Stimulated activated CD8-positive, alpha-beta memory T cell treated with anti-CD3 and anti-CD28 coated beads, Interleukin-4, amount 100 ng/mL, for 1 hour (primary cell): ENCODE measurements around the gene MT1M.
A peak's percentile ranks its signal among the peaks of the same experiment; 100 is the strongest.
"Not testable (repeated sequence)": the region's sequence is repeated elsewhere in the genome, so short reads cannot be mapped to it uniquely, and the experiment has no call there.

Source experiments
- DNase-seq, 2 donors: peaks; one replicate each; pipeline ENCODE4 v3.0.0-alpha.2; 2020; ENCODE audit warnings: low read depth in 2 of 2, low spot score in 1 of 2

Gene MT1M

DNA sequence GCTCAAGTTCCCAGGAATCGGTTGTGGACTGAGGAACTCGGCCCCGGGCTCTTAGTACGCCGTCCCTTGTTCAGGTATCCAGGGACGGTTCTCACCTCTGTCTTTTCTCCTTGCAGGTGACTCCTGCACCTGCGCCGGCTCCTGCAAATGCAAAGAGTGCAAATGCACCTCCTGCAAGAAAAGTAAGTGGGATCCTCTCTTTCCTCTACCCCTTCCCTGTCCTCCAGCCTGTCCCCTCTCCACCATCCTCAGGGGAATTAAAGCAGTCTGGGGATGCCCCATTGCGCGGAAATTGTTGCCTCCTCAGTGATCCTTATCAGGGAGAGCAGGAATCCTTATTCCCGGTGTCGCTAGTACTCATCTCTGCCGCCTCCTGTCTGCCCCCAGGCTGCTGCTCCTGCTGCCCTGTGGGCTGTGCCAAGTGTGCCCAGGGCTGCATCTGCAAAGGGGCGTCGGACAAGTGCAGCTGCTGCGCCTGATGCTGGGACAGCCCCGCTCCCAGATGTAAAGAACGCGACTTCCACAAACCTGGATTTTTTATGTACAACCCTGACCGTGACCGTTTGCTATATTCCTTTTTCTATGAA, 23.5 kb upstream of the MT1M start:
- no peak for DNase-seq

DNA sequence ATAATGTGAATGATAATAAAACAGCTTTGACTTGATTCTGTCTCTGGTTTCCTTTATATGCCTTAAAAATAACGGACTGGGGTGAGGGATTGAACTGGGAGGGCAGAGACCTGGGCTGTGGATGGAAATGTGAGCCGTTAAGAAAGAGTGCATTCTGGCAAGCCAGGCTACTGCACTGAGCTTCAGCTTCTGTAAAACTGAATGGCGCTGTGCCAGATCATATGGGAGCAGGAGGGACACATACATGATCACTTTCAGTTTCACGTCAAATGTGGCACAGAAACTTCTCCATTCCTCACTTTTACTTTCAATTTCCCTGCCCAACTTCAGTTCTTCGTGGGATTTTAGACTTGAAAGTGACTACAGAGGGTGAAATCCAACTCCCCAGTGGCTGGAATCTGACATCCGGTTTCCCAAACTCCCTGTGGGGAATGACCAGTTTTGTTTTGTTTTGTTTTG, 23.0 kb upstream of the MT1M start:
- peak; percentile 31 to 37 for DNase-seq

DNA sequence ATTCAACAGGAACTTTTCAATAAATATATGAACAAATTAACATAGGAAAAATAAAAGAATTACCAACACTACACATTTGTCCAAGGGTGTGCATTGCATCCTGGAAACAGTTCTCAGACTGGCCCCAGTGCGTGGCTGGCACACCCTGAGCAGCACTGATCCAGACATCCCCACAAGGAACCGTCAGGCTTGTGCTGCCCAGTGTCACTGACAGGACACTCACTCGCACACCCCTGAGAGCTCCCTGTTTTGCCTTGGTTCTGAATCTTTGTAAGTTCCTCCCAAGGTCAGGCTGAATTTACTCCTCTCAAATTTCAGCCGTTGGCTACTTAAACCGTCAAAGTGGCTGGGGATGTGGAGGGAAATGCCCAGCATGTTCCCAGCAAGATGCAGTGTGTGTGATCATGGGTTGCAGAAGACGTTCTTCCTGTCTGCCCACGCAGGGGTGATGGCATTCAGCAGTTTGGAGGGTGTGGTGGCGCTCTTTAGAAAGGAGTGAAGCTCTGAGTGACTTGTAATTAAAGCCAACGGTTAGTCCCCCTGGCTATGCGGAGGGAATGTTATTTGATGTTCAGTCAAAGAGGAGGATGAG, 22.3 kb upstream of the MT1M start:
- peak in 1 of 2 donors; percentile 46 for DNase-seq

DNA sequence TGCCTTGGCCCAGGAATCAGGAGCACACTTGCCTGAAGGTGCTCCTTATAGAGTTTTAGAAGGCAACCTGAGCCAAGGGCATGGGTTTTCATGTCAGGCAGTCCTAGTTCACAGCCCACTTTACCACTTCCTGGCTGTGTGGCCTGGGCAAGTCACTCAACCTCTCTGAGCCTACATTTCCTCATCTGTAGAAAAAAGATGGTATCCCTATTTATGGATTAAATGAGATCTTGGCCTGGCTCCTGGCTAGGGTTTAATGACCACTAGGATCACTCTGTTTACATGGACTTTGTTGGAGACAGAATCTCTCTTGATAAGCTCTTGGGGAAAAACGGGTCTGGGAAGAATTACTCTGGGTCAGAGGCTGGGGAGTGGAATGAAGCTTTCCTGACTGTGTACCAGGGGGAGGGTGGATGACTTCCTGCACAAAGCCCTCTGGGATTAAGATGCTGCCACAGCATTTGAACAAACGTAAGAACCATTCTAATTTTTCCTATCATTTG, 21.8 kb upstream of the MT1M start:
- no peak for DNase-seq

DNA sequence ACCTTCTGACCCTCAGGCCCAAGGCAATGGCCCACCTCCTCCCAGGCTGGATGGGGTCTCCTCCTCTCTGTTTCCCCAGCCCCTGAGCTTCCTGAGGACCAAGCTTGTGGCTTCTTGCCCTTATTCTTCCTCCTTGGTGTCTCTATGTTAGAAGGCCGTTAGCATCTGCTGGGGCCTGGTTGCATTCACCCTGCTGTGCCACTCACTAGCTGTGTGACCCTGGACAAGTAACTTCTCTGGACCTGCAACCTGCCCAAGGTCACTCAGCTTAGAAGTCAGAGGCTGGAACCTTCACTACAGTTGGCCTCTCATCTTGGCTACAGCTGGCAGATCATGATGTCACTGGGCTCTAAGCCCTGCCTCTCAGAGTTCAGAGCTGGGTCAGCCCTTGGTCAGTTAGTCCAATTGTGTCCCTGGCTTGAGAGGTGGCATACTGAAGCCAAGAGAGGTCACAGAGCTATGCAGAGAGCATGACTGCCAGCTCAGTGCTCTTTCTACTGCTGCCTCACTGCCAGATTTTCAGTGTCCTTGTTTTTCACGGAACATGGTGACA, 21.1 kb upstream of the MT1M start:
- DNase-seq, result no peak

DNA sequence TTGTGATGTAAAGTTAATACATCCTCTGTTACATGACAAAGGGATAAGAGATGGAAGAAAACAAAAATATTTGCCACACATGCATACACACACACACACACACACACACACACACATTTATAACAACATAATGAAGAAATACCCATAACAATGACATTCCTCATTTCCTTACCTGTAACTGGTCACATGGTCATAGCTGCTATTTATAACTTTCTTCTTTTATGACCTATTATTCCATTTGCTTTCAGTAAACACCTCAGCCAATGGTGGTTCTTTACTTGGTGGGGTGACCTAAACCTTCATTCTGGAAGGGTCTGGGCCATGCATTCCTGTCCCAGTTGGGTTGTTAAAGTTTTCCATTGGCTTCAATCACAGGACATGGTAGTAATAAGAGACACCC, 18.8 kb upstream of the MT1M start:
- no peak for DNase-seq

DNA sequence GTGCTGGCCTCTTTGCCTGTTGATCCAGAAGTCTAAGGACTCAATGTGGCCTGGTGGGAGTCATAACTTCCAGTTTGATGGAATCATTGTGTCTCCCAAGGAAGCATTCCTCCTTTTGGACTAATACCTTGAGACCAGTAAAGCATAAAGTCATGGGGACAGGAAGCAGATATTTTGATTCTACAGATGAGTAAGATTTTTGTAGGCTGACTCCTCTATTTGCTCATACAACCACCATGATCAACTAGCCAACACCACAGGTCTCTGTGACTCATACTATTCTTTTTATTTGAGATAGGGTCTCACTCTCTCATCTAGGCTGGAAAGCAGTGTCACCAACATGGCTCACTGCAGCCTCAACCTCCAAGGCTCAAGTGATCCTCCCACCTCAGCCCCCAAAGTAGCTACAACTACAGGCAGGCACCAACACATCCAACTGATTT, 17.9 kb upstream of the MT1M start:
- no peak for DNase-seq

DNA sequence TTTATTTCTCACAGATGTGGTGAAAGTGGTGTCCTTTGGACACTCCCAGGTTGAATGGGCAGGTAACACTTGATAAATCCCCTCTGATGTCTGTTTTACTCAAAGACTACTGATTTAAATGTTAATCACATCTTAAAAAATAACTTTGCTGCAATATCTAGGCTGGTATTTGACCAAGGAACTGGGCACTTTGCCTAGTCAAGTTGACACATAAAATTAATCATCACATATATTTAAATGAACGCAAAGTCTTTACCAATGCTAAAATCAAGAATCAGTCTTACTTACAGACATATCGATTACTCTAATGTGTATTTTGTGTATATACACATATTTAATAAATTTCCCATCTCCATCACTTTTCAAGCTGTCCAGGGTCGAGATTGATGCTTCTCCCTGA, 17.1 kb upstream of the MT1M start:
- no peak for DNase-seq

DNA sequence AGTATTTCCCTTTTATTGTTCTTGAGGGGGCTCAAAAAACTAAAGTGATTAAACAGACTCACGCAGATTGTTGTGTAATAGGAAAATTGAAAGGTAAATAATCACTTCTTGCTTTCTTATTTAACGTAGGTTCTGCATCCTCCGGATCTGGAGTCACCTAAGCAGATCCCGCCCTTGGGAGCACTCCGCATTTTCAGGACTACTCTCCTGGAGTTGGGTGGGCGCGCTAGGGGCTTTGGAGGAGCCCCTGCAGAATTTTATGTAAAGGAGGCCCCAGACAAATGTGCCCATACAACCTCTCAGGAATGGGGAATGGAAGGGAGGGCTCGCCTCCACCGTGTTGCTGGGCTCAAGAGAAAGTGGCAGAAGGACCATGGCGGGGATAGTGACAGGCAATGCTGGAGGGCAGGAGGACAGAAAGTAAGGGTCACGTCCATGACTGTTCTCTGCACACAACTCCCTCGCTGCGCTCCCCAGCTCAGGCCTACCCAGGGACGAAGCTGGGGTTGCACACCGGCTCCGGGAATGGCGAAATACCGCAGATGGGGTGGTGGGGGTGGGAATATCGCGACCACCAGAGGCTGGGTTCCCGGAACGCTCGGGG, 15.7 kb upstream of the MT1M start:
- DNase-seq, result no peak

DNA sequence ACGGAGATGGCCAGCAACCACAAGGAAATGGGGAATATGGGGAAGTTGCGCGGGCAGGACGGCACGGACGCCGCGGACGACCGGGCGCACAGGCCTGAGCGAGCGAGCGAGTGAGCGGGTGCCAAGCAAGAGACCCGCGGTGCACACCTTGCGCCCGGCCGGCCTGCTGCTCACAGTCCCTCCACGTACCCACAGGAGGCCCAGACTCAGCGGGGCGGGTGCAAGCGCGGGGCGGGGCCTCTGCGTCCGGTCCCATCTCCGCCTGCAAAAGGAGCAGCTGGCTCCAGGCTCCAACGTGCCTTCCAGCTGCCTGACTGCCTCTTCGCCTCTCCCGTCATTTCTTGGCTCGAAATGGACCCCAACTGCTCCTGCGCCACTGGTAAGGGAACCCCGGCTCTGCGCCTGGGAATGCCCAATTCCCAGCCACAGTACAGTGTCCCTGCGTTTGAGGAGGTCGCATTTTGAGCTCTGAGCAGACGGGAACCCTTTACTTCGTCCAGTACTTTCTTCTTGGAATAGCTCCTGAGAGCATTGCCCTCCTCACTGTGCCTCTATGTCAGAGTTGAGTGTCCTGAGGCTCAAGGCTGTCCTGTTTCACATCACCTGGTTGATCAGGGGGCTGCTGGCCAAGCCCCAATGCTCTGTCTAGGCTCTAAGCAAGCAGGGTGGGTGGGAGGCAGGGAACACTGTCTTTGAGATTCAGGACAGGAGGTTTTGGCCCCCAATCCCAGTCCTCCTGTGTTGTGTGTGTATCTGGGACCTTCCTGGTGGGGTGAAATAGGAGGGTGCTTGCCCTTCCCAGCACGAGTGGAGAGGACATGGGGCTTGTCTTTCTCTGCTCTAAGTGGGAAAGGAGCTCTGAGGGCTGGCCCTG, 15.0 kb upstream of the MT1M start:
- no peak for DNase-seq

DNA sequence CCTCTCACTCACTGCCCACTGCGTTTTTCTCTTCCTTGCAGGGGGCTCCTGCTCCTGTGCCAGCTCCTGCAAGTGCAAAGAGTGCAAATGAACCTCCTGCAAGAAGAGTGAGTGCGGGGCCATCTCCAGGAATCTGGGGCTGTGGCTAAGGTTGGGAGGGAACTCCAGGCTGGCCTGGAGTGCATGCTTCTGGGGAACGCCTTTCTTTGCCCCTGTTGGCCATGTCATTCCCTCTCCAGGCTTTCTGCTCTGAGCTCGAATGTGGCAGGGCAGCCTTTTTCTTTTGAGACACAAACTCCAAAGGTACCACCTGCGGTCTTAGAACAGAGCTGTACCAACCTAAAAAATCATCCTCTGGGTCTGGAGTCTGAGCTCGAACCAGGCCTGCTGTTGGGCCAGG, 14.3 kb upstream of the MT1M start:
- DNase-seq, result no peak

DNA sequence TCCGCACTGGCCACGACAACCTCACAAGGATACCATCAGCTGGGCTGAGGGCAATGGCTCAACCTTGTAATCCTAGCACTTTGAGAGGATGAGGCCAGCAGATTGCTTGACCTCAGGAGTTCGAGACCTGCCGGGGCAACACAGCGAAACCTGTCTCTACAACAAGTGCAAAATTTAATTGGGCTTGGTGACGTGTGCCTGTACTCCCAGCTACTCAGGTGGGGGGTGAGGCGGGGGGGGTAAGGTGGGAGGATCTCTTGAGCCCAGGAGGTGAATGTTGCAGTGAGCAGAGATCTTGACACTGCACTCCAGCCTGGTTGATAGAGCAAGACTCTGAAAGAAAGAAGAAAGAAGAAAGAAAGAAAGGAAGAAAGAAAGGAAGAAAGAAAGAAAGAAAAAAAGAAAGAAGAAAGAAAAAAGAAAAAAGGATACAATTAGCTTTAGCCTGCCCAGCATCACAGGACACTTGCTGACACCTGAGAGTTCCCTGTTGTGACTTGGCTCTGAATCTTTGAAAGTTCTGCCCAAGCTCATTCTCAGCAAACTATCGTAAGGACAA, 12.0 kb upstream of the MT1M start:
- no peak for DNase-seq

DNA sequence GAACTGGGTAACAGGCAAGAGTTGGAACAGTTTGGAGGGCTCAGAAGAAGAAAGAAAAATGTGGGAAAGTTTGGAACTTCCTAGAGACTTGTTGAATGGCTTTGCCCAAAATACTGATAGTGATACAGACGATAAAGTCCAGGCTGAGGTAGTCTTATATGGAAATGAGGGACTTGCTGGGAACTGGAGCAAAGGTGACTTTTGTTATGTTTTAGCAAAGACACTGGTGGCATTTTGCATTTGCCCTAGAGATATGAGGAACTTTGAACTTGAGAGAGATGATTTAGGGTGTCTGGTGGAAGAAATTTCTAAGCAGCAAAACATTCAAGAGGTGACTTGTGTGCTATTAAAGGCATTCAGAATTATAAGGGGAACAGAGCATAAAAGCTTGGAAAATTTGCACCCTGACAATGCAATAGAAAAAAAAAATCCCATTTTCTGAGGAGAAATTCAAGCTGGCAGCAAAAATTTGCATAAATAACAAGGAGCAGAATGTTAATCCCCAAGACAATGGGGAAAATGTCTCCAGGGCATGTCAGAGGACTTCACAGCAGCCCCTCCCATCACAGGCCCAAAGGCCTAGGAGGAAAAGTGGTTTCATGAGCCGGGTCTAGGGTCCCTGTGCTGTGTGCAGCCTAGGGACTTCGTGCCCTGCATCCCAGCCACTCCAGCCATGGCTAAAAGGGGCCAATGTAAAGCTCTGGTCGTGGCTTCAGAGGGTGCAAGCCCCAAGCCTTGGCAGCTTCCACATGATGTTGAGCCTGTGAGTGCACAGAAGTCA, 10.6 kb upstream of the MT1M start:
- not testable (repeated sequence) for DNase-seq

DNA sequence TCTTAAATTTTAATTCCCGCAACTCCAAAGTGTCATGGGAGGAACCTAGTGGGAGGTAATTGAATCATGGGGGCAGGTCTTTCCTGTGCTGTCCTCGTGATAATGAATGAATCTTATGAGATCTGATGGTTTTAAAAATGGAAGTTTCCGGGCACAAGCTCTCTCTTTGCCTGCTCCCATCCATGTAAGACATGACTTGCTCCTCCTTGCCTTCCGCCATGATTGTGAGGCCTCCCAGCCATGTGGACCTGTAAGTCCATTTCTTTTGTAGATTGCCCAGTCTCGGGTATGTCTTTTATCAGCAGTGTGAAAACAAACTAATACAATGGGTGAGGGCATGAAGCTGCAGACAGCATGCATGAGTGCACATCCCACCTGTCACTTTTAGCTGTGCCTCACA, 9.3 kb upstream of the MT1M start:
- DNase-seq, result not testable (repeated sequence)

DNA sequence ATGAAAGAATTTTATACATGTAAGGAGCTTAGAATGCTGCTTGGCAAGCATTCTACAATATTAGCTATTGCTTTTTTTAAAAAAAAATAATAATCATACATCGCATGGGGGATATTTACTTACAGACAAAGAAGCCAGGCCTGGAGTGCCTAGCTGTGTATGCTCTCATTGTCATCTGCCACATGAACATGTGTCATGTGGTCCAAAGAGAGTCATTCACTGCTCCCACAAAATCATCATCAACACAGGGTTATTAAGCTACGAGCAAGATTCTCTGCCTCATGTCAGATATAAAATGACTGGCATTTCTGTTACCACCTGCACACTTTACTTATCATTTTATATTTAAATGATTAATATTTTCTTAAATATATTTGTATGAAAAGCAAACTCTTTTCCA, 8.8 kb upstream of the MT1M start:
- DNase-seq, result no peak

DNA sequence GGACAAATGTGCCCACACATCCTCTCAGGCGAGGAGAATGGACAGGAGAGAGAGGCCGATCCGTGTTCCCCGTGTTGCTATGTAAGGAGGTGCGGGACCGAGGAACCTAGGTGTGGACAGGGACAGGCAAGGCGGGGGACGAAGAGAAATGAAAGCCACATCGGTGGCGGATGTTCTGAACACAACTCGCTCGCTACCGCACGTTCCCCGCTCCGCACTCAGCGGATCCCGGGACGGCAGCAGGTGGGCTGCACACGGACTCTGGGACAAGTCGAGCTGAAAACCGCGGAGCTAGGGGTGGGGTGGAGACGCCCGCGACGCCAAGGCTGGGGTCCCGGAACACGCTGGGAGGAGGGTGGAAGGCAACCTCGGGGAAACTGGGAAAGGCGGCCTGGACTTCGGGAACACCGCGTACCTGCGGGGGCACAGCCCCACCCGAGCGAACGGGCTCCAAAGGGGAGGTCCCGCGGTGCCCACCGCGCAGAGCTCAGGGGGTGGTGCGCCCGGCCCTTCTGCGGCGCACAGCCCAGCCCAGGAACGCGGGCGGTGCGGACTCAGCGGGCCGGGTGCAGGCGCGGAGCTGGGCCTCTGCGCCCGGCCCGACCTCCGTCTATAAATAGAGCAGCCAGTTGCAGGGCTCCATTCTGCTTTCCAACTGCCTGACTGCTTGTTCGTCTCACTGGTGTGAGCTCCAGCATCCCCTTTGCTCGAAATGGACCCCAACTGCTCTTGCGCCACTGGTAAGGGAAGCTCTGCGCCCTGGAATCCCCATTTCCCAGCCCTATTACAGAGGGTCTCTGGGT, 7.1 kb upstream of the MT1M start, which contains the start of gene MT1E:
MT1E (plus strand) TSS at position 642 of the 803 bp plus-strand sequence; CDS start at position 713, 71 bp downstream.
- no peak for DNase-seq

DNA sequence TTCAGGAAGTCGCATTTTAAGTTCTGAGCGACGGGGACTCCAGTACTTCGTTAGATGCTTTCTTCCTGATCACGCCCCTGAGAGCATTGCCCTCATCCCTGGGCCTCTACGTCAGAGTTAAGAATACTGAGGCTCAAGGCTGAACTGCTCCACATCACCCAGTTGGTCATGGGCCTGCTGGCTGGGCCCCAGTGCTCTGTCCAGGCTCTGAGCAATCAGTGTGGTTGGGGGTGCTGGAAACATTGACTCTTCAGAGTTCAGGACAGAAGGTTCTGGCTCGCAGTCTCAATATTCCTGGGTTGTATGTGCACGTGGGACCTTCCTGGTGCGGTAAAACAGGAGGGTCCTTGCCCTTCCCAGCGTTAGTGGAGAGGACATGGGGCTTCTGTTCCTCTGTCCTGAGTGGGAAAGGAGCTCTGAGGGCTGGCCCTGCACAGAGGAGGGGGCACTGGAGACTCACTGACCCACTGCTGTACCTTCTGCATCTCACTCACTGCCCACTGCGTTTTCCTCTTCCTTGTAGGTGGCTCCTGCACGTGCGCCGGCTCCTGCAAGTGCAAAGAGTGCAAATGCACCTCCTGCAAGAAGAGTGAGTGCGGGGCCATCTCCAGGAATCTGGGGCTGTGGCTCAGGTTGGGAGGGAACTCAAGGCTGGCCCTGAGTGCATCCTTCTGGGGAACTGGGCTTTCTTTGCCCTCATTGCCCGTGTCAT, 6.4 kb upstream of the MT1M start:
- DNase-seq, result no peak

DNA sequence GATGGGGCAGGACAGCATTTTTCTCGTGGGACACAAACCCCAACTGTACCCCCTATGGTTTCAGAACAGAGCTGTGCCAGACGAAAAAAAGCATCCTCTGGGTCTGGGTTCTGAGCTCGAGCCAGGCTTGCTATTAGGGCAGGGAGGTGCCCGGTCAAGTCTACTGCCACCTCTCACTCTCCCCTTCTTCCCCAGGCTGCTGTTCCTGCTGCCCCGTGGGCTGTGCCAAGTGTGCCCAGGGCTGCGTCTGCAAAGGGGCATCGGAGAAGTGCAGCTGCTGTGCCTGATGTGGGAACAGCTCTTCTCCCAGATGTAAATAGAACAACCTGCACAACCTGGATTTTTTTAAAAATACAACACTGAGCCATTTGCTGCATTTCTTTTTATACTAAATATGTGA, 5.8 kb upstream of the MT1M start:
- no peak for DNase-seq
